BE2C (cell line): ENCODE results near the gene CD63.

ENCODE experiments used
- DNase-seq: peaks from one replicate; pipeline ENCODE4 v3.0.0-alpha.2; 2020
- H3K27me3 ChIP-seq: fragments of 250-450 bp; sonication (Bioruptor Pico); 2 replicates; pipeline ENCODE4 v1.5.1; 2020; ENCODE audit warnings: mild to moderate bottlenecking
- H3K36me3 ChIP-seq: fragments of 250-450 bp; sonication (Bioruptor Pico); 2 replicates; pipeline ENCODE4 v1.5.1; 2020; ENCODE audit warnings: mild to moderate bottlenecking
- H3K4me1 ChIP-seq: fragments of 250-450 bp; sonication (Bioruptor Pico); 2 replicates; pipeline ENCODE4 v1.5.1; 2020
- H3K4me3 ChIP-seq: 2 replicates; pipeline ENCODE4 v1.5.1; 2011; ENCODE audit warnings: low read depth, low read length
- H3K9me3 ChIP-seq: fragments of 250-450 bp; sonication (Bioruptor Pico); 2 replicates; pipeline ENCODE4 v1.5.1; 2020
- CTCF ChIP-seq: IDR thresholded peaks from 2 replicates; pipeline ENCODE4 v1.5.1; 2012; ENCODE audit warnings: mild to moderate bottlenecking, low read depth, low read length

The CD63 gene

GRCh38 chr12:55724940-55725309 lies 3.9 kb downstream of the CD63 start:
- no peak overlapping the region for H3K4me3 ChIP-seq
- H3K36me3 ChIP-seq, result peaks cover 18% of the 10 kb centered on the region
- TF ChIP-seq CTCF, result no peak
- DNase-seq, result no peak
- no peaks in the 10 kb centered on the region for H3K9me3 ChIP-seq
- no peaks in the 10 kb centered on the region for H3K27me3 ChIP-seq
- H3K4me1 ChIP-seq, result no peaks in the 10 kb centered on the region; the same call in none of the 2 replicates

DNA sequence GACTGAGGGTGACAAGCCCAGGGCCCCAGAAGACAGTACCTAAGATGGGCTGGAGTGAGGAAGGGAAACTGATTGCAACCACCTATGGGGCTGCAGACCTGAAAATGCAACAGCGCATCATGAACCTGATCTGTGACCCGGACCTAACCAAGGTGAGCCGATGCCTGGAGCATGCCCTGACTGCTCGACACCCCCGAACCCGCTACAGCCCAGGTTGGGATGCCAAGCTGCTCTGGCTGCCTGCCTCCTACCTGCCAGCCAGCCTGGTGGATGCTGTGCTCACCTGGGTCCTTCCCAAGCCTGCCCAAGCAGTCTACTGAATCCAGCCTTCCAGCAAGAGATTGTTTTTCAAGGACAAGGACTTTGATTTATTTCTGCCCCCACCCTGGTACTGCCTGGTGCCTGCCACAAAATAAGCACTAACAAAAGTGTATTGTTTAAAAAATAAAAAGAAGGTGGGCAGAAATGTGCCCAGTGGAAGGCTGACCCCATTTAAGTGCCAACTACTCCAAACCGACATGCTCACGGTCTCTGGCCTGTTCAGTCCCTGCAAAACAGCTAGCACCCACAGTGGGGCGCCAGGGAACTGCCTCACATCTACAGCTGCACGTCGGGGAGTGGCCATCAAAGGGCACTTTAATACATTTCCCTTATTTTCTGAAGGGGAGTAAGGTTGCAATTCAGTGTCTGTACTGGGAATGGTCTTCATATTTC lies 4.4 kb downstream of the CD63 start:
- Histone ChIP-seq H3K9me3 (no peaks in the 10 kb centered on the region), H3K36me3 (peaks cover 18% of the 10 kb centered on the region), H3K4me3 (no peak overlapping the region), H3K4me1 (no peaks in the 10 kb centered on the region; the same call in none of the 2 replicates), H3K27me3 (no peaks in the 10 kb centered on the region)
- peak; percentile 80 for TF ChIP-seq CTCF
- DNase-seq, result peak; percentile 81

DNA sequence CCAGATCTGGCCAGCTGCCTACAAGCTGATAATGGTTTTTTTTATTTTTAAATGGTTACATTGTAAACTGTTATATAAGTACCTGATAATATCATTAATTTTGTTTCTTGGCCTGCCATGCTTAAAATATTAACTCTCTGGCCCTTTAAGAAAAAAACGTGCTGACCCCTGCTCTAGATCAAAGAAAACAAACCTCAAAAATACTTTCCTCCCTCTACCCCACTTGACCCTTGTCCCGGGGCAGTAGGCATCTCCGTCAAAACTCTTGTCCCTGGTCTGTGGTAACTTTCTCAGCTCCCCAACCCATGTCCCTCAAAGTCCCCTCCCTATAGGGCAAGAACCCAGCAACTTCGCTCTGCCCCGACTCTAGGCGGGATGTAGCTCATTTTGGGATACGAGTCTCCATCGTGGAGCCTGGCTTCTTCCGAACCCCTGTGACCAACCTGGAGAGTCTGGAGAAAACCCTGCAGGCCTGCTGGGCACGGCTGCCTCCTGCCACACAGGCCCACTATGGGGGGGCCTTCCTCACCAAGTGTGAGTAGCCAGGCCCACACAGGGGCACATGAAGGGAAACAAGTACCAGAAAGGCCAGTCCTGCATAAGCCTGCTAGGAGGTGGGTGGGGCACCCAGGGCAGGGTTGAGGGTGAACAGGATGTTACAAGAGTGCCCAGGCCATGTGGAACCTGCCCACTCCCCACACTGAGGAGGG lies 5.1 kb downstream of the CD63 start:
- DNase-seq, result no peak
- no peaks in the 10 kb centered on the region for H3K9me3 ChIP-seq
- H3K4me1 ChIP-seq, result no peaks in the 10 kb centered on the region; the same call in none of the 2 replicates
- no peak for TF ChIP-seq CTCF
- H3K36me3 ChIP-seq, result peaks cover 18% of the 10 kb centered on the region
- no peak overlapping the region for H3K4me3 ChIP-seq
- no peaks in the 10 kb centered on the region for H3K27me3 ChIP-seq

- Histone ChIP-seq H3K27me3 (no peaks in the 10 kb centered on the region), H3K4me3 (no peak overlapping the region), H3K36me3 (peaks cover 18% of the 10 kb centered on the region), H3K9me3 (no peaks in the 10 kb centered on the region), H3K4me1 (no peaks in the 10 kb centered on the region; the same call in none of the 2 replicates)
- no peak for TF ChIP-seq CTCF
- DNase-seq, result no peak
Measured at GRCh38 chr12:55722948-55723347, 5.9 kb downstream of the CD63 start.

- Histone ChIP-seq H3K4me1 (peaks cover 3% of the 10 kb centered on the region; the same call in 1 of the 2 replicates), H3K9me3 (no peaks in the 10 kb centered on the region), H3K36me3 (peaks cover 16% of the 10 kb centered on the region), H3K4me3 (no peak overlapping the region), H3K27me3 (no peaks in the 10 kb centered on the region)
- DNase-seq, result no peak
- no peak for TF ChIP-seq CTCF
Measured at GRCh38 chr12:55721601-55722213, 7.1 kb downstream of the CD63 start.
